GM19397 (cell line): ENCODE data around the gene CCDC187.

Source experiments
- ATAC-seq: cut with Tn5 transposase; IDR thresholded peaks from one replicate; pipeline ENCODE4 v1.9.1; 2021; ENCODE audit warnings: mild to moderate bottlenecking, moderate library complexity; ENCODE audit not compliant: unreplicated experiment

Gene CCDC187

DNA sequence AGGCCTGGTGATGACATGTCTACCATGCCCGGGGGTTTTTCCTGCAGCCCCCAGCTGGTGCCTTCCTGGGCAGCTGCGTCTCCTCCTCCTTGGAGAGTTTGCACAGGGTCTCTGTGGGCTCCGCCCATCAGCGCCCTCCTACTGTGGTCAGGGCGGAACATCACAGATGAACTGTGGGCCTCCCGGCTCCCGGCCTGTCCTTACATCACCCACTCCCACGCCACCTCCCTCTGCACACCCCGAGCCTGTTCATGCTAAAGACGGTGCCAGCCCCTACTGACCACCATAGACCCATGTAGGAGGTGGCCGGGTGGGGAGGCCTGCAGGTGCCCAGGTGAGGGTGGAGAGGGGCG, 36.0 kb upstream of the CCDC187 start:
- ATAC-seq: no peak

DNA sequence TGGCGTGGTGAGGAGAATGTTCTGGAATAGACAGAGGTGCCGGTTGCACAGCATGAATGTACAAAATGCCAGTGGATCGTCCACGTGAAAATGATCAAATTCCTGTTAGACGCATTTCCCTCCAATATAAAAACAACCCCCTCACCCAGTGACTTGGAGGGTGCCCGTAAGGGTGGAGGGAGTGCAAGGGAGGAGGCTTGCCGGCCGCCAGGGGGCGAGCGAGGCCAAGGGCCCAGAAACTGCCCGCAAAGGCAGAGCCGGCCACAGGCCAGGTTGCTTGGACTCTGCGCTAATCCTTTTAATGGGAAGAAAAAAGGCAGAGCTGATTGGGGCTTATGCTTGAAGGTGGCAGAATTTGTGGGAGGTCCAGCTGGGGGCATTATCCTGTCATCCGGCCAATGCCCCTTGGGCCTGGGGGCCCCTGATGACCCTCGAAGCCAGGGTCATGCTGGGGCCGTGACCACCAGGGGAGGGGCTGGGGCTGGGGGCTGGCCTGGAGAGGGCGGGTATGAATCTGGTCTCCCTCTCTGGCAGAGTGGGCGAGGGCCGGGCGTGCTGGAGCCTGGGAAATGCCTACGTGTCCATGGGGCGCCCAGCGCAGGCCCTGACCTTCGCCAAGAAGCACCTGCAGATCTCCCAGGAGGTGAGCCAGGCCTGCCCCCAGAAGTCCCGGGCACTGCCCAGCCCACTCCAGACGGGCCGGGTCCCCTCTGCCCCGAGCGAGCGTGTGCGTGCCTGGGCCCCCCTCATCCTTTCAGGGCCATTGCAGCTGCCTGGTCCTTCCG, 35.5 kb upstream of the CCDC187 start:
- ATAC-seq: no peak

DNA sequence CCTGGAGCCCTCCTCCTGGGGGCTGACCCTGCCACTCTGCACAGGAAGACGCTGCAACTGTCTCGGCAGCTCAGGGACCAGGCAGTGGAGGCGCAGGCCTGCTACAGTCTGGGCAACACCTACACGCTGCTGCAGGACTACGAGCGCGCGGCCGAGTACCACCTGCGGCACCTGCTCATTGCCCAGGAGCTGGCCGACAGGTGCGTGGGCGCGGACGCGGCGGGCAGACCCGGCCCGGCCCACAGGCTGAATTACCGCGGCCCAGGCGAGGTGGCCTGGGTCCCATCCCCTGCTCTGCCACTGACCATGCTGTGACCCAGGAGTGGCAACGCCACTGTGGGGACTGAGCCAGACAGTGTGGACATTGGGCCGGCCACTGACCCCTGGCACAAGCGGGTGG, 34.6 kb upstream of the CCDC187 start:
- ATAC-seq: no peak

DNA sequence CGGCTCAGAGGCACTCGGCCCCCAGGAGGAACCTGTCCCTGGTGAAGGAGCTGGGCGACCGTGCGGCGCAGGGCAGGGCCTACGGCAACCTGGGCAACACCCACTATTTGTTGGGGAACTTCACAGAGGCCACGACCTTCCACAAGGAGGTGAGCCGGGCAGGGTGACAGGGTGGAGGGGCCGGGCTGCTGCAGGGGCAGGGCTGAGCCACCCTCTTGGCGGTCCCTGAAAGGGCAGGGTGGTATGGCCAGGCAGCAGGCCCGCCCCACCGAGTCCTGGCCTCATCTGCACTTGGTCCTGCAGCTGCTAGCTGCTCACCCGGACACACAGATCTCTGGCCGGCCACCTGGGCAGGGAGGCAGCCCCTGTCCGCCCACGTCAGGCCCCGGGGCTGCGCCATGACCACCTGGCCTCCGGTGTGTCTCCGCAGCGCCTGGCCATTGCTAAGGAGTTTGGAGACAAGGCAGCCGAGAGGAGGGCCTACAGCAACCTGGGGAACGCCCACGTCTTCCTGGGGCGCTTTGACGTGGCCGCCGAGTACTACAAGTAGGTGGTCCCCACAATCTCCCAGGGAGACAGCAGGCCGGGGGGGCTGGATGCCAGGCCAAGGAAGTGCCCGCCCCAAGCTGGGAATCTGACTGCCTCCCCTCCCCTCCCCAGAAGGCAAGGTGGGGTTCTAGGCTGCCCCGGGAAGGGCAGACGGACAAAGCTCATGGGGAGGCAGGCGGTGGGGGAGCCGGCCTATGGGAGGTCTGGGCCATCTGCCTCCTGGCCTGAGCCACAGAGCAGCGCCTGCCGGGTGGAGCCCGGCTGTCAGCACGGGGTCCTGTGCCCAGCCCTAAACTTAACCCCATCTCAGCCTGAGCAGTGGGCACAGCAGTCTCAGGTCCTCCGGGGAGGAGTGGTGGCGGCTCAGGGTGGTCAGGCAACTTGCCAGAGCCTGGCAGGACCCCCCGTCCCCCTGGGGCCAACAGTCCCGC, 33.8 kb upstream of the CCDC187 start:
- no peak for ATAC-seq

DNA sequence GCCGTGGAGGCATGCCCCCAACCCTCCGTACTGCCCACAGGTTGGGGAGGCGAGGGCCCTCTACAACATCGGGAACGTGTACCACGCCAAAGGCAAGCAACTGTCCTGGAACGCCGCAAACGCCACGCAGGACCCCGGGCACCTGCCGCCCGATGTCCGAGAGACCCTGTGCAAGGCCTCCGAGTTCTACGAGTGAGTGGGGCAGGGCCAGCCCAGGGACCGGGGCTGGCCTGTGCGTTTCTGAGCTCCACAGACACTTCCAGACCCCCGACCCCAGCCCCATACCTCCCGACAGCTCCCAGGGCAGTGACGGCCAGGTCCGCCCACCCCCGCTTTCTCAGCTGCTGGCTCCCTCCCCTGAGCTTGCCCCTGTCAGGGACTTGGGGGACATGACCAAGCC, 33.0 kb upstream of the CCDC187 start:
- ATAC-seq: no peak

DNA sequence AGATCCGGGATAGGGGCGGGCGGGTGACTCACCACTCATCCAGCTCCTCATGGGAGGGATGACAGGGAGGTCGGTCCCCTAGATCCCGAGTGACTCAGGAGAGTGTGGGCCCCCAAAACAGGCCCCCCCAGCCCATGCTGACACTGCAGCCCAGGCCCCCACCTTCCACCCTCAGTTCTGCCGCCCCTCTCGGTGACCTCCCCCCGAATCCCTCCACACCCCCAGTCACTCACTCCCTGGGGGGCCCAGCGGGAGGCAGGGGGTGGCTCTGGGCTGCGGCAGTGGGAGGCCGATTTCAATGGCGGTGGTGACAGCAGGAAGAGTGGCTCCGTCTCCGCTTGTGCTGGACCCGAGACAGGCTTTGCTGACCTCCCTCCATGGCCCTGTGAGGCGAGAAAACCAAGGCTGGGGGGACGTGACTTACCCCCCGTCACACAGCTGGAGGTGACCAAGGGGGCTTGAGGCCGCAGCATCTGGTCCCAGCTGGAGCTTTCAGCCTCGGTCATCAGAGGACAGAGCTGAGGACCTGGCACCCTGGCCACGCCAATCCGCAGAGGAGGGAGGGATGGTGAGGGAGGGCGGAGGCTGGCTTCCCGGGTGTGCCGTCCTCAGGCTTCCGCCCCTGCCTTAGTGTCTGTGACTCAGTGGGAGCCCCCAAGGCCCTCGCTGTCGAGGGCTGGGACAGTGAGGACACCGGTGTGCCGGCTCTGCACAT, 32.4 kb upstream of the CCDC187 start:
- no peak for ATAC-seq

DNA sequence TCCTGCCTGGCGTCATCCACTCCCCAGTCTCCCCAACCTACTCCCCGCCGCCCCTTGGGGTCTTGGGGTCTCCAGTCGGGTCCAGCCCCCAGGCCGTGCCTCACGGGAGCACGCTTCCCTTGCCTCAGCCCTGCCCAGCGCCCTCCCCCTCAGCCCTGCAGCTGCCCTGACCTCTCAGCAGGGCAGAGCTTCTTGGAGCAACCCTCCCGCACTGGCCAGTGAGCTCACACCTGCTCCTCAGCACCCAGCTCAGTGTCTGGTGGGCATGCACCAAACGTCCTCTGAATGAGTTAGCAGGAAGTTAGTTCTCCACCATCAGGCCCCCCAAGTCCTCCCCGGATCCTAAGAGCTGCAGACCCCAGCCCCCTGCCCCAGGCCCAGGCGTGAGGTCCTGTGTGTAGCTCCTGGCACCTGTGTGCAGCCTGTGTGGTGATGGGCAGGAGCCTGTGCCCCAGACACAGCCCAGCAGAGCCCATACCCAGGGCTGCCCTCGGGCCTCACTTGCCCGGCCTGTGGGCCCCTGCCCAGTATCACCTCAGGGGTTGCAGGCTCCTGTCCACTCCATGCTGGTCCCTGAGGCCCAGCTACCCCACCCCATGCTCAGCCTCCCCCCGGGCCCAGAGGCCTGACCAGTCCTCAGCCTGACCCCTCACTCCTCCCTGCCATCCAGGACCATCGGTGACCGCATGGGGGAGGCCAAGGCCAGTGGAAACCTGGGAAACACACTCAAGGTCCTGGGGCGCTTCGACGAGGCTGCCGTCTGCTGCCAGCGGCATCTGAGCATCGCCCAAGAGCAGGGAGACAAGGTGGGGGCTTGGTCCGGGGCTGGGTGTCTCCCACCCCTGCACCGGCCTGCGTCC, 31.6 kb upstream of the CCDC187 start:
- ATAC-seq: no peak

DNA sequence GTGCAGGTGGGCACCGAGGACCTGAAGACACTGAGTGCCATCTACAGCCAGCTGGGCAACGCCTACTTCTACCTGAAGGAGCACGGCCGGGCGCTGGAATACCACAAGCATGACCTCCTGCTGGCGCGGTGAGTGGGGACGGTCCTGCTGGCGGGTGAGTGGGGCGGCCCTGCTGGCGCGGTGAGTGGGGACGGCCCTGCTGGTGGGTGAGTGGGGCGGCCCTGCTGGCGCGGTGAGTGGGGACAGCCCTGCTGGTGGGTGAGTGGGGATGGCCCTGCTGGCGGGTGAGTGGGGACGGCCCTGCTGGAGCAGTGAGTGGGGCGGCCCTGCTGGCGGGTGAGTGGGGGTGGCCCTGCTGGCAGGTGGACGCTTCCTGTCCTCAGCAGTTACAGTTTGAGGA, 30.6 kb upstream of the CCDC187 start:
- ATAC-seq: no peak

DNA sequence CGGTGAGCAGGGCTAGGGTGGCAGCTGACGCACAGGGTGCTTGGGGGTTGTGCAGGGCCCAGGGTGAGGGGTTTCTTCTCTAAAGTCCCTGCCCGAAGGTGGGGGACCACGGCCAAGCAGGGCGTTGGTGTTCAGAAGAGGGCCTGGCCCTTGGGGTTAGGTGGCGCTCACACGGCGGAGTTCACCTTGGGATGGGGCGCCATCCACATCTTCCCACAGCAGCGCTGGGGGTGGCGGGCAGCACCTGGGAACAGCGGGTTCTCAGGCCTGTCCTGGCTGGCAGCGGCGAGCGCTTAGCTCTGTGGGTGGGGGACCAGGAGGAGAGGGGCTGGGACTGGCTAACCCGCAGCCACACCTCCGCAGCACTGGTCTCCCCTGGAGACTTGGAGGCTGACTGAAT, 29.6 kb upstream of the CCDC187 start:
- no peak for ATAC-seq

DNA sequence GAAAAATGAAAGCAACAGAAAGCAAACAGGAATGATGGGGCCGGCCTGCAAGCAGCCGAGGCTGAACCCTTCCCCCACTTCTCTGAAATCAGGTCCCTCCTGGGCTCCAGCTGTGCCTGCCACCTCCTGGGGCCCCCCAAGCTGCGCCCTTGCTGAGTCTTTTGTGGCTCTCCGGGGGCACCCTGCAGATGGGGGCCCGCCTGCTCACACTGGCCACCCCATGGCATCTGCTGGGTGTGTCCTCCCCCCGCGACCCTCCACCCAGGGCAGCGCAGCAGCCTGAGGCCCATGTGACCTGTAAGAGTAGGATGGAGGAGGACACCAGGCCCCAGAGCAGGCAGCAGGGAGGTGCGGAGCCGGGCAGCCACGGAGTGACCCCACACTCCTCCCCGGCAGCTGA, 29.2 kb upstream of the CCDC187 start:
- ATAC-seq: no peak

DNA sequence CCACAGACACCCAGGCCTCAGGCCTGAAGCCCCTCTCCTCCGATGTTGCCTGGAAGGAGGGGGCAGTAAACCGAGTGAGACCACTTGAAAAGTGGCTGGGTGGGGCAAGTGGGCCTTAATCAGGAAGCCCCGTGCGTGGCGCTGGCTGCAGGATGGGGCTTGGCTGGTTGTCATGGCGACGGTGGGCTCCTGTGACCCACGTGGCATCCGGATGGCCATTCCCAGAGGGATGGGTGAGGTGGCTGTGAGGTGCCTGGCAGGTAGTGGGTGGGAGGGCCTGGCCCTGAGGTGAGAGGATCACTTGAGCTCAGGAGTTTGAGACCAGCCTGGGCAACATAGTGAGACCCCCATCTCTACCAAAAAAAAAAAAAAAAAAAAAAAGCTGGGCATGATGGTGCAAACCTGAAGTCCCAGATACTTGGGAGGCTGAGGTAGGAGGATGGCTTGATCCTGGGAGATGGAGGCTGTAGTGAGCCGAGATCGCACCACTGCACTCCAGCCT, 28.6 kb upstream of the CCDC187 start:
- no peak for ATAC-seq

DNA sequence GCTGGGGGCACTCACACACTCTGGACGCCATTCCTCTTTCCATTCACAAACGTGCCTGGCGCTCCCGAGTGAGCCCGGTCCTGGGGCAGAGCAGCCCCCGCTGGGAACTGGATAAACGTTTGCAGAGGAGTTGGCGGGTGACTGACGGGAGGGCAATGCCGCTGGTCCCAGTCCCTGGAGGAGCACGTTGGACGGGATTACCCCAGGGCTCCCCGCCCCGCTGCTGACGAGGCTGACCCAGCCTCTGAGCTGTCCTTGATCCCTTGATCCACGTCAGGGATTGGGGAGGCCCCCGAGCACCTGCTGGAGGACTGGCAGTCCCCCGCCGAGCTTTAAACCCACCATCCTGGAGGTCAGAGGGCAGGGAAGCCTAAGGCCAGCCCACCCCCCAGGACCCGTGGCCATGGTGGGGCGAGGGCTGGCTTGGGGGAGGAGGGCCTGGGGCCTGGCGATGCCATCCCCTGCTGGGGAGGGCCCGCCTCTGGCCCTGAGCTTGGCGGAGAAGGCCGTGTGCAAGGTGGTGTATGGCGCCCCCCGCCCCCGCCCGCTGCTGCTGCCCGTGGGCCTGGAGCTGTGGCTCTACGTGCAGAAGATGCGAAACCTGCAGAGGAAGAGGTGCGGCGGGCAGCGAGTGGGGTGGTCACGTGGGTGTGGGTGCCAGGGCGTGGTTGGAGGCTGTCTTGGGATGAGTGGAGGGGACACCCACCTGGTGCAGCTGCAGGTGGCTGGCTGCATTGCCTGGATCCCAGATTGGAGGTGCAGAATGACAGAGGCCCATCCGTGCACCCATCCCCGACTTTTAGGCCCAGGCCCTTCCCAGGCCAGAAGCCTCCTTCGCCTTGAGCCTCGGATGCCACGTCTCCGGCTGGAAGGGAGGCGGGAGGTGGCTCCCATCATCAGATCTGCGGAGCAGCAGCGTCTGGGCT, 27.9 kb upstream of the CCDC187 start:
- no peak for ATAC-seq

DNA sequence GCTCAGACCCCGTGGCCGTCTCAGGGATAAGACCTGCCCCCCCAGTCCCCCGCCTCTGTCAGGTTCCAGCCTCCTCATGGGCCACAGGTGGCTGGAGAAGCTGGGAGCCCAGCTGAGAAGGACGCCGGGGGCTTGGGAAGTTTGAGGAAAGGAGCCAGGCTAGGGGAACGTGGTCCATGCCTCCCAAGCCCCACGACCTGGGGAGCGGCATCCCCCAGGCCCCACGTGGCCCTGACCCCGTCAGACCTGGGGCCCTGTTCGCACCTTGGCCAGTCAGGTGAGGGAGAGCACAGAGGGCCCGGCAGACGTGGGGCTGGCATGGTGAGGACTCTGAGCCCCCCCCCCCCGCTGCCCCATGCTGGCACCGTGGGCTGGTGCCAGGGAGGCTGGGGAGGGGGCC, 27.1 kb upstream of the CCDC187 start:
- ATAC-seq: no peak

DNA sequence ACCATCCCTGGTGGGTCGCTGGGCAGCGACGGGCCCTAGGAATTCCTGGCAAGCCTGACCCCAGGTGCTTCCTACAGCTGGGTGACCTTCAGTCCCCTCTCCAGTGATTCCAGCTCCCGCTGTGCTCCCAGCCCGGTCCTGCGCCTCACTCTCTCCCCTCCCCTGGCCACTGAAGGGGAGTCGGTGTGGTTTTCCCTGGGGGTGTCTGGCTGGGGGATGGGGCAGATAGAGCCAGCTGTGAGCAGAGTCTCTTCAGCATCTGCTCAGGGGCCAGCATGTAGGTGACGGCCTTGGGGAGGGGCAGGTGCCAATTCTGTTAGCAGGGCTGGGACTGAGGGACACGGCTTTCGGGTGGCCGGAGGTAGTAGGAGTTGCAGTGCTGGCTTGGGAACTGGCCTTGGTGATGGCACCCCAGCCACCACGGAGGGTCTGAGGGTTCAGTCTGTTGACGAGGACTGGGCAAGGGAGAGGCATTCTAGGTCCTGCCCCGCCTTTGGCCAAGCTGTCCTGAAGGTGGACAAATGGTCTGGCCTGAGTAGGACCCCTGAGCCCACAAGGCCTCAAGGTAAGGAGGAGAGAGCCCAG, 26.6 kb upstream of the CCDC187 start:
- ATAC-seq: no peak

DNA sequence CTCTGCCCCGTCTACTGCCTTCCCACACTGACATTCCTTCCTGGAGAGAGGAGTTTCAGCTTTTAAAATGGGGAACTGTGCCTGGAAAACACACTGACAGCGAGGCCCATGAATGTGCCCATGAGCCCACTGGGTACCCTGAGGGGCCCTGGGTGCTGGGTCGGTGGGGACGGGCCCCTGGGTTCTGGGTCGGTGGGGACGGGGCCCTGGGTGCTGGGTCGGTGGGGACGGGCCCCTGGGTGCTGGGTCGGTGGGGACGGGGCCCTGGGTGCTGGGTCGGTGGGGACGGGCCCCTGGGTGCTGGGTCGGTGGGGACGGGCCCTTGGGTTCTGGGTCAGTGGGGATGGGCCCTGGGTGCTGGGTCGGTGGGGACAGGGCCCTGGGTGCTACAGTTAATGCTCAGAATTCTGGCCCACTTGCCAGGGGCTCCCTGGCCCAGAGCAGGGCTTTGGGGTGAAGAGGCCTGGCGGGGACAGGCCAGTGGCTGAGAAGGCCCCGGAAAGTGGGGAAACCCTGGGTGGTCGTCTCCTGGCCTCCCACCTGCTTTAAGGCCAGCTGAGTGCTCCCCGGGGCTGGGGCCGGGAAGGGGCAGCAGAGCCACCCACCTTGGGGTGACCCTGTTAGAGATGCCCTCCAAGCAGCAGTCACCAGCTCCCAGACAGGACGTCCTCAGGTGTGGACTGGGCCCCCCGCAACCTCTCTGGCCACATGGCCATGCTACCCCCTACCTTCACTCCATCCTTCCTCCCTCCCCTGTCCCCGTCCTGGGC, 25.9 kb upstream of the CCDC187 start:
- no peak for ATAC-seq

DNA sequence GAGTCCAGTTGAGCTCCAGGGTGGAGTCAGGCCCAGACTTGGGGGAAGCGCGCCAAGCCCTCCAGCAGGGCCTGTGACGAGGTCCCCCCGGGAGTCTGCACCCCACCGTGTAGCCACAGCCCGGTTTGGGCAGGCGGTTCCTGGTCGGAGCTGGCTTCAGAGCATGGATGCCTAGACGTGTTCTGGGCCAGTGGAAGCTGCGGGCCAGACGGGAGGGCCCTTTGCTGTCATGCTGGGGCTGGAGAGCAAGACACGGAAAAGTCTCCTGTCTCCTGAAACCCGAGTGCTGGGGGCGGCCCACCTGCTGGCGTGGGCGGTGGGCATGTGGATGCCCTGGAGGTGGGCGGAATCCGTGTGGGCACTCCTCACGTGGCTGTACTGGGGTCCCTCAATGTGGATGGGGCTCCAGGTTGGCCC, 25.3 kb upstream of the CCDC187 start:
- no peak for ATAC-seq

DNA sequence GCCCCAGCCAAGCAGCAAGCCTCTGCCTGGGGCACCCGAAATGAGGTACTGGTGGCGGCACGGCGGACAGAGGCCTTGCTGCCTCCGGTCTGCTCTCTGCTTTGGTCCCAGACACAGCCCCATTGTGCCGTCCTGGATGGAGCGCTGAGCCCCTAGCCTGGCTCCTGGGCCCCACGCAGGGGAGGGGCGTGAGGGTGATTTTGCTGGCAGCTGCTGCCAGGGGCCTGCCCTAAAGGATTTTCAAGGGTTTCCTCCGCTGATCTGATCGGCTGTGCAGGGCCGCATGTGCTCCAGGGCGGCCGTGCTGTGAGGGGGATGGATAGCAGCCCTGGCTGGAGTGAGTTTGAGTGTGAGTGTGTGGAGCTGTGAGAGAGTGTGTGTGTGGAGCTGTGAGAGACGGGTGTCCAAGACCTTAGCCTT, 24.7 kb upstream of the CCDC187 start:
- no peak for ATAC-seq

DNA sequence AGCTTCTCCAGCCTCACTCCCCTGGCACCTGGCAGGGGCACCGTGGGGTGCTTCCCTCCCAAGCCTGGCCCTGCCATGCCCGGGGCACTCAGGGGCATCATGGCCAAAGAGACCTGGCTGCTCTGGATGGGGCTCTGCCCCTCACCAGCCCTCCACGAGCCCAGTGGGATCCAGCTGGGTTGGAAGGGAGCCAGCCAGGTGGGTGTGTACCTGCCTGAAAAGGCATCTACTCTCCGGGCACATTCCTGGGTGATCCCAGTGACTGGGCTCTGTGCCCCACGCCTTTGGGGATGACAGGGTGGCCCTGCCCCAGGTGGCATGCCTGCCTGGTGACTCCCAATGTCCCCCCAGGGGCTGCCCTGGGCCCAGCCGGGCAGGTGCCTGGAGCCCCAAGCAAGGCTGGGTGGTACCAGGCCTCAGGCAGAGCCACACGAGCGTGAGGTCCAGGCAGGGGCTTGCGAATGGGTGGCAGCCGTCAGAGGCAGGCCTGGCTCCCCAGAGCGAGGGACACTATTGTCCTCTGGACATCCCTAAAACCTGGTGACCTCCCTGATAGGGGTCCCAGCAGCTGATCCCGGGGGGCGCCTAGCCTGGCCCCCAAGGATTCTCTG, 24.2 kb upstream of the CCDC187 start:
- no peak for ATAC-seq
